Measurements from ENCODE around the gene ARID3A.
A peak's percentile ranks its signal among the peaks of the same experiment; 100 is the strongest.

The ARID3A gene

GRCh38 chr19:943551-944170, 17.8 kb downstream of the ARID3A start:
- no peak for TF ChIP-seq CTCF (IDR thresholded peaks at IDR 0.05; ENCODE audit: borderline replicate concordance, control extremely low read depth, extremely low read depth, insufficient read depth, missing control alignments)

GRCh38 chr19:944171-944567, 18.3 kb downstream of the ARID3A start:
- in situ Hi-C loops (cut with MboI; ENCODE audit: low sequenced_read_pairs, unreplicated experiment) = no loop called here
- no peak for TF ChIP-seq CTCF (IDR thresholded peaks at IDR 0.05; ENCODE audit: borderline replicate concordance, control extremely low read depth, extremely low read depth, insufficient read depth, missing control alignments)
- DNase-seq (ENCODE audit: low spot score) = no peak

More at GRCh38 chr19:943551-944170, 17.8 kb downstream of the ARID3A start:
- in situ Hi-C loops (cut with MboI; ENCODE audit: low sequenced_read_pairs, unreplicated experiment) = no loop called here
- no peak for DNase-seq (ENCODE audit: low spot score)

- in situ Hi-C loops (cut with MboI; ENCODE audit: low sequenced_read_pairs, unreplicated experiment) = no loop called here
- no peak for TF ChIP-seq CTCF (IDR thresholded peaks at IDR 0.05; ENCODE audit: borderline replicate concordance, control extremely low read depth, extremely low read depth, insufficient read depth, missing control alignments)
- no peak for DNase-seq (ENCODE audit: low spot score)
Observed at GRCh38 chr19:944663-945241, 18.9 kb downstream of the ARID3A start.

GRCh38 chr19:945401-946252, 19.8 kb downstream of the ARID3A start:
- in situ Hi-C loops (cut with MboI; ENCODE audit: low sequenced_read_pairs, unreplicated experiment) = no loop called here
- no peak for TF ChIP-seq CTCF (IDR thresholded peaks at IDR 0.05; ENCODE audit: borderline replicate concordance, control extremely low read depth, extremely low read depth, insufficient read depth, missing control alignments)
- no peak for DNase-seq (ENCODE audit: low spot score)

GRCh38 chr19:947090-947706, 21.4 kb downstream of the ARID3A start:
- in situ Hi-C loops (cut with MboI; ENCODE audit: low sequenced_read_pairs, unreplicated experiment) = no loop called here
- peak; percentile 67 for DNase-seq (ENCODE audit: low spot score)
- peak; percentile 20 for TF ChIP-seq CTCF (IDR thresholded peaks at IDR 0.05; ENCODE audit: borderline replicate concordance, control extremely low read depth, extremely low read depth, insufficient read depth, missing control alignments)
